K562 (cell line): ENCODE data around the gene TCF4. TPM values are rescaled to one million over a fixed set of nuclear protein-coding genes. Genes with fewer than 3 reads are reported as not detected.
A peak's percentile ranks its signal among the peaks of the same experiment; 100 is the strongest.

ENCODE experiments used
- ATAC-seq: fragments of 200-7000 bp; cut with Tn5 transposase; 3 replicates; pipeline ENCODE4 v1.9.1; 2020; ENCODE audit warnings: moderate library complexity
- BruUV-seq: library from RNA; stranded (reverse); fragments of 400-500 nt; replicated peaks from 2 replicates; lab custom pipeline; 2021; lab: Mats Ljungman, UMichigan
- CTCF ChIA-PET: fragments of 300-600 bp; formaldehyde crosslinking; extraction: SDS; loops from one replicate; lab custom pipeline; 2021; ENCODE audit warnings: low intra/inter-chr PET ratio; lab: Yijun Ruan, JAX
- POLR2A ChIA-PET: fragments of 300-600, 350-650 bp; sonication (Branson Sonifier 250); formaldehyde crosslinking; extraction: SDS; loops from one replicate; lab custom pipeline; 2021; ENCODE audit warnings: antibody characterized with exemption, inconsistent platforms; lab: Yijun Ruan, JAX
- DNase-seq, 4 experiments: peaks; one replicate each; pipeline versions ENCODE4 v3.0.0 to v3.0.0-alpha.2; 2011 to 2018; ENCODE audit warnings: low spot score in 3 of 4, mixed read lengths in 3 of 4; ENCODE audit errors: extremely low read depth in 1 of 4
- FAIRE-seq: peaks from 2 replicates; lab custom pipeline; 2011; peaks lifted over from hg19 to GRCh38; lab: Jason Lieb, UNC
- H2AFZ ChIP-seq: 2 replicates; pipeline ENCODE4 v1.6.0; 2011; ENCODE audit warnings: low read depth, low read length, control low read depth, inconsistent platforms
- H3K27ac ChIP-seq: fragments of 200-600 bp; 3 replicates; pipeline ENCODE4 v1.8.0; 2011; ENCODE audit warnings: low read depth, mild to moderate bottlenecking, control low read depth, inconsistent platforms, low read length, moderate library complexity, mixed read lengths; ENCODE audit errors: extremely low read depth
- H3K27me3 ChIP-seq, 2 experiments: fragments of 300-600 bp in 1 of 2; 2 replicates in 1 of 2; 3 replicates in 1 of 2; pipeline versions ENCODE4 v1.6.0 to v1.8.0; 2011; ENCODE audit warnings: inconsistent platforms in 2 of 2, low read length in 2 of 2, mild to moderate bottlenecking in 1 of 2, mixed read lengths in 1 of 2, moderate library complexity in 1 of 2; ENCODE audit not compliant: control insufficient read depth in 2 of 2, insufficient read depth in 2 of 2
- H3K36me3 ChIP-seq: fragments of 300-600 bp; 3 replicates; pipeline ENCODE4 v1.8.0; 2011; ENCODE audit warnings: mild to moderate bottlenecking, low read length, inconsistent platforms; ENCODE audit not compliant: control insufficient read depth, insufficient read depth
- H3K4me1 ChIP-seq, 2 experiments: fragments of 200-600 bp in 1 of 2; replicated peaks in 1 of 2; 2 replicates in 1 of 2; 3 replicates in 1 of 2; pipeline versions ENCODE4 v1.5.1 to v1.8.0; 2011; ENCODE audit warnings: inconsistent platforms in 2 of 2, low read length in 2 of 2, mild to moderate bottlenecking in 1 of 2, mixed read lengths in 1 of 2, moderate library complexity in 1 of 2; ENCODE audit not compliant: control insufficient read depth in 2 of 2, insufficient read depth in 2 of 2
- H3K4me2 ChIP-seq: 2 replicates; pipeline ENCODE4 v1.6.1; 2011; ENCODE audit warnings: low read length, control low read depth, inconsistent platforms, mixed read lengths; ENCODE audit not compliant: insufficient read depth
- H3K4me3 ChIP-seq: fragments of 200-600 bp; sonication (generic), shearing (Covaris generic); 2 replicates; pipeline ENCODE4 v1.5.1; 2016; ENCODE audit warnings: control low read depth, inconsistent platforms
- H3K79me2 ChIP-seq: fragments of 200-600 bp; 3 replicates; pipeline ENCODE4 v1.8.0; 2011; ENCODE audit warnings: low read length, inconsistent platforms; ENCODE audit not compliant: control insufficient read depth, insufficient read depth
- H3K9ac ChIP-seq, 2 experiments: 2 replicates each; pipeline versions ENCODE4 v1.6.0 to v1.6.1; 2011; ENCODE audit warnings: low read depth in 2 of 2, low read length in 2 of 2, control low read depth in 1 of 2, inconsistent platforms in 1 of 2, mild to moderate bottlenecking in 1 of 2, mixed read lengths in 1 of 2; ENCODE audit not compliant: insufficient read depth in 1 of 2
- H3K9me1 ChIP-seq: one replicate; pipeline ENCODE4 v1.6.0; 2011; ENCODE audit warnings: inconsistent platforms, mild to moderate bottlenecking, low read length, moderate library complexity; ENCODE audit not compliant: control insufficient read depth, insufficient read depth
- H3K9me3 ChIP-seq: replicated peaks from 2 replicates; pipeline ENCODE4 v1.5.1; 2011; ENCODE audit warnings: low read depth, low read length, inconsistent platforms; ENCODE audit not compliant: control insufficient read depth, insufficient read depth
- H4K20me1 ChIP-seq: replicated peaks from 2 replicates; pipeline ENCODE4 v1.6.1; 2011; ENCODE audit warnings: low read length, inconsistent platforms, mixed read lengths; ENCODE audit not compliant: control insufficient read depth, insufficient read depth
- ILF3 ChIP-seq: fragments of 450-650 bp; IDR thresholded peaks from 2 replicates; pipeline ENCODE4 v1.6.1; 2018; ENCODE audit warnings: antibody characterized with exemption, mild to moderate bottlenecking, moderate library complexity, borderline replicate concordance
- KHSRP ChIP-seq: fragments of 450-650 bp; IDR thresholded peaks from 2 replicates; pipeline ENCODE4 v1.6.1; 2017
- MEF2D ChIP-seq: conservative IDR thresholded peaks from 2 replicates; pipeline ENCODE4 v1.6.1; 2016; ENCODE audit warnings: low read depth, missing genetic modification characterization, missing compliant biosample characterization
- TFE3 ChIP-seq: fragments of 450-650 bp; formaldehyde crosslinking; IDR thresholded peaks from 2 replicates; pipeline ENCODE4 v1.4.0; 2020; ENCODE audit warnings: mild to moderate bottlenecking, mixed read lengths
- ZNF644 ChIP-seq: fragments of 200-800 bp; sonication (Bioruptor generic); IDR thresholded peaks from 2 replicates; pipeline ENCODE4 v1.6.1; 2016; ENCODE audit warnings: low read depth, missing genetic modification characterization, missing compliant biosample characterization
- WGBS: fragments of 100-300 bp; shearing (Covaris generic); methylation state at CpG from one replicate; pipeline ENCODE4 v1.1.6; 2016; ENCODE audit warnings: low coverage, mixed read lengths; ENCODE audit not compliant: insufficient coverage; ENCODE audit errors: missing lambda C conversion rate; 5-methylcytosine and 5-hydroxymethylcytosine counted together
- in situ Hi-C: fragments of 300-500 bp; cut with MboI; formaldehyde crosslinking; loops from 4 replicates; pipeline ENCODE4 v1.15.0; 2018; ENCODE audit warnings: inconsistent platforms, mixed read lengths
- intact Hi-C: fragments of 100-400 bp; cut with micrococcal nuclease; formaldehyde crosslinking; loops from 2 replicates; pipeline ENCODE4 v1.14.2; 2022
- polyA plus RNA-seq, 8 experiments: library from polyadenylated mRNA; depleted of rRNA in 4 of 8; stranded (reverse) in 5 of 8; unstranded in 3 of 8; fragments of >200 nt; fragmentation: Nextera tagmentation in 2 of 8; fragmentation: Illumina TruSeq in 1 of 8; extraction: Ambion mirVana in 2 of 8; extraction: Trizol in 1 of 8; gene quantifications; 2 replicates each; pipeline versions ENCODE4 v1.2.1 to v1.2.3, GENCODE V29; 2011 to 2014; ENCODE audit warnings: inconsistent platforms in 1 of 8, missing spikeins in 1 of 8
- total RNA-seq, 7 experiments: library from RNA; depleted of rRNA in 6 of 7; stranded (reverse); fragments of >200 nt in 6 of 7; fragmentation: Illumina TruSeq in 2 of 7; extraction: Trizol in 2 of 7; gene quantifications; 2 replicates each; pipeline versions ENCODE4 v1.2.1 to v1.2.3, GENCODE V29; 2011 to 2021; ENCODE audit warnings: low replicate concordance in 1 of 7

TCF4 gene
- total and polyA plus RNA-seq, 9 of the 15 experiments (the other 6 are each of a cell fraction or from before 2014, with no cell fraction given), result 4.8 to 24.7 (median 15.2) TPM

GRCh38 chr18:55483266-55483871 lies 104.6 kb downstream of the TCF4 start:
- no peak overlapping the region for H3K4me3 ChIP-seq
- BruUV-seq, result no TSS peak
- POLR2A ChIA-PET, result no interaction called here
- peaks cover 0 to under 1% of the 10 kb centered on the region in 2 experiments; a peak in 3 of 5 replicates for H3K4me1 ChIP-seq
- in situ Hi-C loops (no loop called here), intact Hi-C loops (no loop called here)
- DNase-seq (no peak), ATAC-seq (no peak), FAIRE-seq (no peak)
- H3K9me1 ChIP-seq, result no peaks in the 10 kb centered on the region
- H3K4me2 ChIP-seq, result no peak overlapping the region
- H3K9me3 ChIP-seq, result no peaks in the 10 kb centered on the region
- no peaks in the 10 kb centered on the region for H4K20me1 ChIP-seq
- 57% methylated on average over 2 of the region's 2 CpGs for WGBS
- no peaks in the 10 kb centered on the region for H3K27me3 ChIP-seq
- H3K36me3 ChIP-seq, result no peaks in the 10 kb centered on the region
- CTCF ChIA-PET, result no interaction called here
- H3K27ac ChIP-seq, result no peak overlapping the region
- H3K79me2 ChIP-seq, result no peaks in the 10 kb centered on the region; the same call in 1 of the 3 replicates
- TF ChIP-seq TFE3 (CRISPR knock-in tag), result peak; percentile 58
- no peak for TF ChIP-seq ZNF644 (tag)
- no peak for TF ChIP-seq ILF3
- no peak for TF ChIP-seq KHSRP
- TF ChIP-seq MEF2D (tag), result no peak
- H2AFZ ChIP-seq, result no peak overlapping the region
- no peak overlapping the region for H3K9ac ChIP-seq
